Endothelial cell (in vitro differentiated cells): ENCODE results near the gene TIMM21. TPM values are rescaled to one million over a fixed set of nuclear protein-coding genes. Genes with fewer than 3 reads are reported as not detected.

Experiments
- DNase-seq: peaks from one replicate; pipeline ENCODE4 v3.0.0; 2021; ENCODE audit warnings: low spot score
- H3K27ac Mint-ChIP-seq: one replicate; pipeline ENCODE4 v1.8.0; 2021; ENCODE audit warnings: mixed read lengths, inconsistent platforms; ENCODE audit not compliant: unreplicated experiment
- H3K27me3 Mint-ChIP-seq: one replicate; pipeline ENCODE4 v1.8.0; 2021; ENCODE audit warnings: mild to moderate bottlenecking, moderate library complexity, mixed read lengths, inconsistent platforms; ENCODE audit not compliant: unreplicated experiment
- H3K36me3 Mint-ChIP-seq: one replicate; pipeline ENCODE4 v1.8.0; 2021; ENCODE audit warnings: mild to moderate bottlenecking, low read depth, mixed read lengths, inconsistent platforms; ENCODE audit not compliant: unreplicated experiment
- H3K4me1 Mint-ChIP-seq: one replicate; pipeline ENCODE4 v1.8.0; 2021; ENCODE audit warnings: mild to moderate bottlenecking, mixed read lengths, inconsistent platforms; ENCODE audit not compliant: unreplicated experiment
- H3K4me3 Mint-ChIP-seq: one replicate; pipeline ENCODE4 v1.8.0; 2021; ENCODE audit warnings: mild to moderate bottlenecking, mixed read lengths, inconsistent platforms; ENCODE audit not compliant: unreplicated experiment
- H3K9me3 Mint-ChIP-seq: one replicate; pipeline ENCODE4 v1.8.0; 2021; ENCODE audit warnings: mixed read lengths, inconsistent platforms; ENCODE audit not compliant: unreplicated experiment
- total RNA-seq: library from RNA; stranded (reverse); fragmentation: NEBNext Ultra II Directional; extraction: Animal tissue kit (Norgen Biotek cat#: 25700); gene quantifications from one replicate; pipeline ENCODE4 v1.2.1, GENCODE V29; 2021; ENCODE audit not compliant: unreplicated experiment
- TF ChIP-seq, protein P1 (sequence below): fragments of 200-600 bp; sonication (generic); IDR thresholded peaks from one replicate; pipeline ENCODE4 v1.5.0; 2021; ENCODE audit warnings: antibody characterized with exemption; ENCODE audit not compliant: unreplicated experiment

TIMM21 gene
- total RNA-seq, 1 donor from 2014 or later, result 22.2 TPM

DNA sequence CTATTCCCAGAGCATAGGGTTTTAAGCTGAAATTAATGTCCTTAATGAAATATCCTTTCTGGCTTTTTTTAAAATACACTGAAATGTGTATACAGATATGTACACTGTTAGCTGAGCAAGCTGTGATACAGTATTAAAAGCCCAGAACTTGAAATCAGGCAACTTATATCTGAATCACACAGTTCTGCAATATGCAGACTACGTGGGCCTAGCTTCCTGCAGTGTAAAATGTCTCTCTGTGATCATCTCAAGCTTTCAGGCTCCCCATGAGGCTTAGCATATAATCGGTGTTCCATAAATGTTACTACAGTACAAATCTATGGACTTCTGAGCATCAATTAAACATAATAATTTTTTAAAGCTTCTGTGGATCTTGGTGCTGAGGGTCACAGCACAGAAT is 8.9 kb upstream of the TIMM21 start:
- H3K27ac Mint-ChIP-seq, result no peak overlapping the region
- TF ChIP-seq, protein P1, sequence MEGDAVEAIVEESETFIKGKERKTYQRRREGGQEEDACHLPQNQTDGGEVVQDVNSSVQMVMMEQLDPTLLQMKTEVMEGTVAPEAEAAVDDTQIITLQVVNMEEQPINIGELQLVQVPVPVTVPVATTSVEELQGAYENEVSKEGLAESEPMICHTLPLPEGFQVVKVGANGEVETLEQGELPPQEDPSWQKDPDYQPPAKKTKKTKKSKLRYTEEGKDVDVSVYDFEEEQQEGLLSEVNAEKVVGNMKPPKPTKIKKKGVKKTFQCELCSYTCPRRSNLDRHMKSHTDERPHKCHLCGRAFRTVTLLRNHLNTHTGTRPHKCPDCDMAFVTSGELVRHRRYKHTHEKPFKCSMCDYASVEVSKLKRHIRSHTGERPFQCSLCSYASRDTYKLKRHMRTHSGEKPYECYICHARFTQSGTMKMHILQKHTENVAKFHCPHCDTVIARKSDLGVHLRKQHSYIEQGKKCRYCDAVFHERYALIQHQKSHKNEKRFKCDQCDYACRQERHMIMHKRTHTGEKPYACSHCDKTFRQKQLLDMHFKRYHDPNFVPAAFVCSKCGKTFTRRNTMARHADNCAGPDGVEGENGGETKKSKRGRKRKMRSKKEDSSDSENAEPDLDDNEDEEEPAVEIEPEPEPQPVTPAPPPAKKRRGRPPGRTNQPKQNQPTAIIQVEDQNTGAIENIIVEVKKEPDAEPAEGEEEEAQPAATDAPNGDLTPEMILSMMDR, result no peak
- no peaks in the 10 kb centered on the region for H3K9me3 Mint-ChIP-seq
- H3K4me3 Mint-ChIP-seq, result no peak overlapping the region
- H3K4me1 Mint-ChIP-seq, result peaks cover 13% of the 10 kb centered on the region
- peaks cover 6% of the 10 kb centered on the region for H3K27me3 Mint-ChIP-seq
- DNase-seq, result no peak
- no peaks in the 10 kb centered on the region for H3K36me3 Mint-ChIP-seq

DNA sequence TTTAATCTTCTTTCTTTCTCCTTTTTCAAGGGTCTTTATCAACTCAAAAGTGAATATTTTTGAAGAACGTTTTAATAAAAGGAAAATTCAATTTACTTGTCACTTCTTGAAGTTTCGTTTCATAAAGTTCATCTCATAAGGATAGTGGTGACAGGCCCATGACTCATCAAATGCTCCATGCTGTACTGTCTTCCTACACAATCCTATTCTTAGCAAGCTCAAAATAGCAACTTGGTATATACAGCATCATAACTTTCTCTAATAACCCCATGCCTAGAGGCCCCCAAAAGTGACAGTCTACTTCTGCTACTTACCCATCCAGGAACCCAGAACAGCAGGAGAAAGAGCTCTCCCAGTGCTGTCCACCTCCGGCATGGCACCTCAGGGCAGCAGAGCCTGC is 8.4 kb upstream of the TIMM21 start:
- Mint-ChIP-seq H3K27ac (no peak overlapping the region), H3K4me3 (no peak overlapping the region), H3K4me1 (peaks cover 13% of the 10 kb centered on the region), H3K9me3 (no peaks in the 10 kb centered on the region), H3K27me3 (peaks cover 6% of the 10 kb centered on the region), H3K36me3 (no peaks in the 10 kb centered on the region)
- TF ChIP-seq, protein P1, result no peak
- DNase-seq, result no peak

DNA sequence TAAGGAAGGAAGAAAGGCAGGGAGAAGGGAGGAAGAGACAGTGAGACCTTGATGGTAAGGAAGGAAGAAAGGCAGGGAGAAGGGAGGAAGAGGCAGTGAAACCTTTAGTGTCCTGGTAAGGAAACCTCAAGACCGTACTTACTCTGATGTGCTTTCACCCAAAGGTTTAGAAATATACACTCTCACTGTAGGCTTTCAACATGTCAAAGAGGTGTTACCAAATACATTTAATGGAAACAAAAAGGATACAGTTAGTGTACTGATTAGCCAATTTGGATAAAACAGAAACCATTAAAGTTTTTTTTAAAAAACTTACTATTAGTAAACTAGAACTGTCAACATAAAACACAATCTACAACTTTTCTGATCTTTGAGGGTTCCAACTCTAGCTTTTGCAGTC is 7.7 kb upstream of the TIMM21 start:
- Mint-ChIP-seq H3K27me3 (peaks cover 6% of the 10 kb centered on the region), H3K27ac (no peak overlapping the region), H3K4me3 (no peak overlapping the region), H3K36me3 (no peaks in the 10 kb centered on the region), H3K9me3 (no peaks in the 10 kb centered on the region), H3K4me1 (peaks cover 13% of the 10 kb centered on the region)
- DNase-seq, result no peak
- TF ChIP-seq, protein P1, result no peak

DNA sequence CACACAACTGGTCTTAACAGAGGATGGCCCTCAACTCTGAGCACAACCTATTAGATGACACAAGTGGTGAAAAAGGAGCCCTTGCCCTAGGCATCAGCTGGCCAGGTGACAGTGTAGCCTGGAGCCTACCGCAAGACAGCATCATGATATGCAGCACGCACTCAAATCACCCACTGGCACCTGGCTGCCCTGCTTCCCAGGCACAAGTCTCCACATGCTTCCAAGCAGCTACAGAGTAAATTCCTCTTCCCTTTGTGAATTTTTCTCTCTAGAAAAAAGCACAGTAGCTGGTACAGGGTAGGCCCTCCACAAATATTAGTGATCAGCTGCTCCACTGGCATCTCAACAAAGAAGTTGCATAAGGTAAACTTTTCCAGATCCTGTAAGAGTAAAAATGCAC is 6.7 kb upstream of the TIMM21 start:
- H3K27me3 Mint-ChIP-seq, result peaks cover 4% of the 10 kb centered on the region
- H3K9me3 Mint-ChIP-seq, result no peaks in the 10 kb centered on the region
- H3K27ac Mint-ChIP-seq, result no peak overlapping the region
- H3K4me3 Mint-ChIP-seq, result no peak overlapping the region
- TF ChIP-seq, protein P1, result no peak
- DNase-seq, result no peak
- H3K36me3 Mint-ChIP-seq, result no peaks in the 10 kb centered on the region
- H3K4me1 Mint-ChIP-seq, result peaks cover 13% of the 10 kb centered on the region

DNA sequence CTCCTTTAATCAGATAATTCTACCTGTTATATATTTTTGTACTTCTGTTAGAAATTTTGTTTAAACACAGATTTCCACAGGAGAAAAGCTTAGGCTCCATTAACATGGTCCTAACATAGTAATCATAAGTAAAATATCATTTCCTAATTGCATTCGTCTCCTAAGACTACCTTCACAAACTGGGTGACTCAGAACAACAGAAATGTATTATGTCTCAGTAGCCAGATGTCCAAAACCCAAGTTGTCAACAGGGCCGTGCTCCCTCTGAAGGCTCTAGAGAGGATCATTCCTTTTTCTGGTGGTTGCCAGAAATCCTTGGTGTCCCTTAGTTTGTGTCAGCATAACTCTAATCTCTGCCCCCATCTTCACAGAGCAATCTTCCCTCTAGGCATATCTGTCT is 6.1 kb upstream of the TIMM21 start:
- no peak overlapping the region for H3K4me3 Mint-ChIP-seq
- H3K4me1 Mint-ChIP-seq, result peaks cover 18% of the 10 kb centered on the region
- no peak overlapping the region for H3K27ac Mint-ChIP-seq
- no peaks in the 10 kb centered on the region for H3K9me3 Mint-ChIP-seq
- H3K27me3 Mint-ChIP-seq, result peaks cover 8% of the 10 kb centered on the region
- no peaks in the 10 kb centered on the region for H3K36me3 Mint-ChIP-seq
- TF ChIP-seq, protein P1, result no peak
- DNase-seq, result no peak
